Suprapubic skin (tissue), 4 donors: ENCODE results near the gene ATP6V0A4.

Experiments used
- EP300 ChIP-seq: sonication (generic); formaldehyde crosslinking; IDR thresholded peaks from one replicate; pipeline ENCODE4 v1.6.1; 2017; ENCODE audit warnings: antibody characterized with exemption
- POLR2A ChIP-seq, 2 donors: fragments of 450-650 bp; IDR thresholded peaks; one replicate each; pipeline ENCODE4 v1.6.1; 2017; ENCODE audit warnings: antibody characterized with exemption in 2 of 2, mild to moderate bottlenecking in 2 of 2, moderate library complexity in 2 of 2
- POLR2AphosphoS5 ChIP-seq, 3 donors: sonication (generic); formaldehyde crosslinking; IDR thresholded peaks; one replicate each; pipeline ENCODE4 v1.6.1; 2017; ENCODE audit warnings: antibody characterized with exemption in 3 of 3
- TF ChIP-seq, protein P1 (sequence below), 2 donors: fragments of 200-600 bp in 1 of 2; fragments of 450-650 bp in 1 of 2; sonication (generic) in 1 of 2; IDR thresholded peaks; one replicate each; pipeline ENCODE4 v1.5.1; 2016 to 2019; ENCODE audit warnings: antibody characterized with exemption in 2 of 2, mild to moderate bottlenecking in 1 of 2, moderate library complexity in 1 of 2

DNA sequence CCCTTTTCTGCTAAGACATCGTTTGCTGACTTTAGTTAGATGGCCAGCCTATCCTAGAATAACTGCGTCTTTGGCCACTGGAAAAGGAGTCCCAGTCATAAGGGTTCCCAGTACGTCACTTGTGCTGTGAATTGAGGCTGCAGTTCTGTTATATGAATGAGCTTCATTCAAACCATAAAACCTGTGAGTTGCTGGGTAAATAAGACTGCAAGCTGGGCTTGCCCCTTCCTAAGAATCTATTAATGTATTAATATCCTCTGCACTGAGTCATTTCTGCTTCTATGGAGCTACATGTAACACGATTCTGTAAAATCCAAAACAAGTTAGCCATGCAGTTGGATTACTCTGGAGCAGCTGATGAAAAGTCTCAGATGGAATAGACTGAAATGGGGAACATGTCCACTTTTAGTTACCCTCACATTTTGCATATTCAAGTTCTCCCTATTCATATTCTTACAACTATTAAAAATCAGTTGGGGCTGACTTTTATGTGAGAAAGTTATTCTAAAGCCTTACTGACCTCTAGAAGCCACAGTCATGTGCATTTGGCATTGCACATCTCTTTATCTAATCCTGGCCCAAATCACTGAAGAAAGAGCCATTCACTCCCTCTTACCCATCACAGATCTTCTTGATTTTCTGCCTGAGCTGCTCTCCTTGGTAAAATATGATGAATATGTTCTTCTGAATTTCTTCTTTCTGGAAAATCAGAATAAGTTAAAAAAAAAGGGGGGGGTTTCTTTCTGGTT, 42.0 kb downstream of the ATP6V0A4 start:
- TF ChIP-seq, protein P1, sequence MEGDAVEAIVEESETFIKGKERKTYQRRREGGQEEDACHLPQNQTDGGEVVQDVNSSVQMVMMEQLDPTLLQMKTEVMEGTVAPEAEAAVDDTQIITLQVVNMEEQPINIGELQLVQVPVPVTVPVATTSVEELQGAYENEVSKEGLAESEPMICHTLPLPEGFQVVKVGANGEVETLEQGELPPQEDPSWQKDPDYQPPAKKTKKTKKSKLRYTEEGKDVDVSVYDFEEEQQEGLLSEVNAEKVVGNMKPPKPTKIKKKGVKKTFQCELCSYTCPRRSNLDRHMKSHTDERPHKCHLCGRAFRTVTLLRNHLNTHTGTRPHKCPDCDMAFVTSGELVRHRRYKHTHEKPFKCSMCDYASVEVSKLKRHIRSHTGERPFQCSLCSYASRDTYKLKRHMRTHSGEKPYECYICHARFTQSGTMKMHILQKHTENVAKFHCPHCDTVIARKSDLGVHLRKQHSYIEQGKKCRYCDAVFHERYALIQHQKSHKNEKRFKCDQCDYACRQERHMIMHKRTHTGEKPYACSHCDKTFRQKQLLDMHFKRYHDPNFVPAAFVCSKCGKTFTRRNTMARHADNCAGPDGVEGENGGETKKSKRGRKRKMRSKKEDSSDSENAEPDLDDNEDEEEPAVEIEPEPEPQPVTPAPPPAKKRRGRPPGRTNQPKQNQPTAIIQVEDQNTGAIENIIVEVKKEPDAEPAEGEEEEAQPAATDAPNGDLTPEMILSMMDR (IDR thresholded peaks at IDR 0.05) = no peak
- TF ChIP-seq POLR2A (IDR thresholded peaks at IDR 0.05) (no peak), EP300 (no peak), POLR2AphosphoS5 (IDR thresholded peaks at IDR 0.05) (no peak)
